ENCODE data around the gene PARD3. TPM values are rescaled to one million over a fixed set of nuclear protein-coding genes. Genes with fewer than 3 reads are reported as not detected.

Gene PARD3
- polyA plus RNA-seq, 5 donors: 38.0 to 53.5 (median 46.6) TPM

GRCh38 chr10:34223658-34224057, 591.4 kb downstream of the PARD3 start:
- DNase-seq: no peak

DNA sequence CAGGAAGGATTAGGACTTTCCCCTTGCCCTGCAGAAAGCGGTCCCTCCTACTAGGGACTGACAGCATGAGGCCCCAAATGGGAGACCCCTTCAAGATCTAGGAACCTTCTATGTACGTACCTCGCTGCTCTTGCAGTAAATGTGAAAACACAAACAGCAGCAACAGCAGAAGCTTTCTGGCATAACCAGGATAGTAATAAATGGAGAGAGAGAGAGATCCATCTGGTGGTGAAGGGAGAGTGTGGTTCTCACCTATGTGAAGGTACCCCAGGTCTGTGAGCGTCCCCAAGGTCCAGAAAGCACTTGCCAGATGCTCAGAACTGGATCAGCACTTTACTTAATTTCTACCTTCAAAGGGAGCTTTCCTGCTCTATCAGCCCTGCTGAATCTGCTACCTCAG, 592.7 kb downstream of the PARD3 start:
- no peak for DNase-seq

DNA sequence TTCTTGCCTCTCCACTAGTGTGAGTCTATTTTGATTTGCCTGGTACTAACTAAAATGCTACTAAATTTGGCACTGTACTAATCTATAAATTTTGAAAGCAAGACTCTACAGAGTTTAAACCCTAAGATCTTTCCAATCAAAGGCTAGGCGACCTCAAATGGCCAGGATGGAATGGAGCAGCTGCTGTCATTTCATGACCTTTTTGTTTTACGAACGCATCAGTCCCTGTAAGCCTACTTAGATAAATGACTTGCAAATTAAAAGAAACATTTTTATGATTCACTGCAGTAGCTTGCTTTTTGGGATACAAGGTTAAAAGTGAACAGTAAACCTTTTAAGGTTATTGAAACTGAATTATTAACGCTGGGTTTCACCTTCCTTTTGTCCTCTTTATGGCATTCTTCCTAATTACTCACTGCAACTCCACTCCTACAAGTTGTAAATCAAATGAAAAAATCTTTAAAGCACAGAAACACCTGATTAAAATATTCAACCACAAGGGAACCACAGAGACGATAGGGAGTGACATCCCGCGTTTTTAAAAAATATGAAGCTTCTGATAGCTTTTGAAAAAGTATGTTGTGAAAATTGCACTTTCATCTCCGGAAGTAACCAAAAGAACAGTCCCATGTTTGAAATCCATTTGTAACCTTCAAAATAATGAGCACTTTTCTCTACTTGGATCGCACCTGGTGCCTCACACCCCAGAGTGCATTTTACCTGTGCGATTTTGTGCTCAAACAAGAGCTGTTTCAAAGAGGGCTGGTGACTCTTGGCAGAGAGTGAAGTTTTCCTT, 595.1 kb downstream of the PARD3 start:
- no peak for DNase-seq

- no peak for DNase-seq
Observed at GRCh38 chr10:34217524-34217923, 597.6 kb downstream of the PARD3 start.

DNA sequence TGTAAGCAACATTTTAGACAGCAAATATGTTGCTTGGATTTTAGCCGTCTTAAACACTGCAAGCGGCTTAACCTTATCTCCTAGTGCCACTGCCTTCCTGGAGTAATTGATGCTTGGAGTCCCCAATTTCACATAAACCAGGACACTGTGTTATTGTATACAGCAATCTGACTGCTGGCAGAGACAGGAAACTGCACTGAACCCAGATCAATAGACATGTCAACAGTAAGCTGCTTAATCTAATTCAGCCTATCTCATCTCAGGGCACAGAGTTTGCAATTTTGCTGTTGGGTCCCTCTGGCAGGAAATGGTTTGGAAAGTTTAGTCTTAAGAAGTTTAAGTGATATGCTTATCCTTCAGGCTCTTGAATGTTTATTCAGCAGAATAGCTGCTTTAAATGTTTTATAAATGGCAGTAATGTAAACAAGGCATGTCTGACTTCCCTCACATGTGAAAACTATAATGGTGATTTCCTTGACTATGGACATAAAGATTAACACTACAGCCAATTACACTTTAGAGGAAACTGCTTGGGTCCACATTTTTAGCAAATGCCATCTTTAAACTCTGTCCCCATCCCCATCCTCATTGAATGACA, 598.6 kb downstream of the PARD3 start:
- DNase-seq: no peak

DNA sequence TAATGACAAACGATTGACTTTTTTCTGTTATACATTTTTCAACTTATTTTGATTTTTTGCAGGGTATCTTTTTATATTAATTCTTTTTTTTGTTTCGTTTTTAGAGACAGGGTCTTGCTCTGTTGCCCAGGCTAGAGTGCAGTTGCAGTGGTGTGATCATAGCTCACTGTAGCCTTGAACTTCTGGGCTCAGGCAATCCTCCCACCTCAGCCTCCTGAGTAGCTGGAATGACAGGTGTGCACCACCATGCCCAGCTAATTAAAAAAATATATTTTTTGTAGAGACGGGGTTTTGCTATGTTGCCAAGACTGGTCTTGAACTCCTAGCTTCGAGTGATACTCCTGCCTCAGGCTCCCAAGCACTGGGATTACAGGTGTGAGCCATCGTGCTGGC, 601.3 kb downstream of the PARD3 start:
- no peak for DNase-seq

DNA sequence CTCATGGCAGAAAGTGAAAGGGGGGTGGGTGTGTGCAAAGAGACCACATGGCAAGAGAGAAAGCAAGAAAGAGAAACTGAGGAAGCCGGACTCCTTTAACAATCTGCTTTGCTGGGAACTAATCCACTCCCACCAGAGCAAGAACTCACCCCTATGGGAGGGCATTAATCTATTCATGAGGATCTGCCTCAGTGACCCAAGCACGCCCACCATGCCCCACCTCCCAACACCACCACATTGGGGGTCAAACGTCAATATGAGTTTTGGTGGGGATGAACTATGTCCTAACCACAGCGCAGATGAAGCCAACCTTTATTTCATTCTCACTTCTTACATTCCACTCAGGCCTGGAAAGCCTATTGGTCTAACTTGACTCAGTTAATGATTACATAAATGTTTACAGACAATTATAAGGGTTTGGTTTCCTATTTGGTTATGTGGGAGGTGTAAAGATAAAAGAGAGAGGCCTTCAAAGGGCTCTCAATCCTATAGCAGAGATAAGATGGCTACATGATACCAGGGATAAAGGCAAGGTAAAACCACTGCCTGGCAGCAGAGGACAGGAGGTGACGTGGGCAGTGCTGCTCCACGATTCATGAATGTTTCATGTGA, 601.8 kb downstream of the PARD3 start:
- DNase-seq: no peak

DNA sequence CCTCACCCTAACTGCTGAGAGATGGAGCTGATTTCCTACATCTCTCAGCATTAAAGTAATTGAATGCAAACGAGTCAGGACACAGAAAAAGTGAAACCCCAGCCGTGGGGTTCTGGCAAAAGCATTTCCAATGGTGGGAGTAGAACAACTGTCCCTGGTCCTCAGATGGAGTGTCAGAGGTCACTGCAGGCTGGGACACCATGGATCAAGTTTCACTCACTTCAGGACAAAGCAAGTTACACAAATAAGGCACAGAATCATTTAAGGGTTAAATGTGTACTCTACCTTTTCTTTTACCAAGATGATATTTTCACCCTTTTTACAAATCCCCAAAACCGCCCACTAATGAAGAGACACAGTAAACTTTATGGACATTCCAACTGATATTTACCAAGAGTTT, 607.8 kb downstream of the PARD3 start:
- DNase-seq: no peak

DNA sequence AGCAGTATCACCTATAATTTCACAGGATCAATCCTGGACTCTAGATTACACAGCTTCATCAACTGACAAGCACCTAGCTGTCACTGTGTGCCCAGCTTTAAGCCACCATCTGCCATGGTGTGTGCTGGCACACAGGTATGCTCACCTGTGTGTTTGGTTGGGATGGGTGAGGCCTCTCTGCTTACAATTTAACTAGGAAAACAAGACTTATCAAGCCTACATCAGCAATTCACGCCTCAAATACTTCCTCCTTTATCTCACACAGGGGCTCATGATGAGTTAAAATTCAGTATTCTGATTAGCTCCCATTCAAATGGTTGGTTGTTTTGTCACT, 608.2 kb downstream of the PARD3 start:
- DNase-seq: no peak

DNA sequence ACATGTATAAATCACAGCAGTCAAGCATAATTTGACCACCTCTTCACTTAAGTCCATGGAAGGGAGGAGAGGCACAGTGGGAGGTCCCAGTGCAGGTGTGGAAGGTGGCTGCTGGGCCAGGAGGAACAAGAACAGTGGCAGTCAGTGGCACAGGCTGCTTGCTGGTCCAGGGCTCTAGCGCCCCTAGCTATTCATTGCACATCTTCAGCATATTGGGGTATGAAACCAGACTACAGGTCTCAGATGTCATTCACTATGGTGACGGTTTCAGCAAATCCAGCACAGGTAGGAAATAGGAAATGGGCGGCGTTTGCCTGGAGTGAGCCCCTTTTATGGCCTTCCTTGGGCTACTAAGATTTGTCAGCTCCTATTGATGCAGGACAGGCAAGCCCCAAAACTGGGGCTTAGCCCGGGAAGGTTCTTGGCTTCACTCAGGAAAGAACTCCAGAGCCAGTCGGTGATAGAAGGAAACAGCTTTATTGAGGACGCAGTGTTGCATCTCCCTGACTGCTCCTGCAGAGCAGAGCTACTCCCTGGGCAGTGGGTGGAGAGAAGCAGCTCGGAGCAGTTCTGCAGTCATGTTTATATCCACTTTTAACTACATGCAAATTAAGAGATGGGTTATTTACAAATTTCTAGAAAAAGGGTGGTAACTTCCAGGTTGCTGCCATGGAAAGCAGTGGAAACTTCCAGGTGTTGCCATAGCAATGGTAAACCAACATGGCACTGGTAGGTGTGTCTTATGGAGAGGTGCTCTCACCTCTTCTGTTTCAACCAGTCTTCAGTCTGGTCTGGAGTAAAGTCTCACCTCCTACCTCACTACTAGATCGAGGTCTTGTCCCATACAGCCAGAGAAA, 608.8 kb downstream of the PARD3 start:
- DNase-seq: no peak

GRCh38 chr10:34205452-34205851, 609.6 kb downstream of the PARD3 start:
- no peak for DNase-seq

- no peak for DNase-seq
Observed at GRCh38 chr10:34203966-34204630, 611.0 kb downstream of the PARD3 start.

GRCh38 chr10:34200355-34200901, 614.7 kb downstream of the PARD3 start:
- peak; percentile 68 to 78 for DNase-seq

- no peak for DNase-seq
Observed at GRCh38 chr10:34198953-34199352, 616.1 kb downstream of the PARD3 start.

- no peak for DNase-seq
Observed at GRCh38 chr10:34196058-34196433, 619.0 kb downstream of the PARD3 start.

DNA sequence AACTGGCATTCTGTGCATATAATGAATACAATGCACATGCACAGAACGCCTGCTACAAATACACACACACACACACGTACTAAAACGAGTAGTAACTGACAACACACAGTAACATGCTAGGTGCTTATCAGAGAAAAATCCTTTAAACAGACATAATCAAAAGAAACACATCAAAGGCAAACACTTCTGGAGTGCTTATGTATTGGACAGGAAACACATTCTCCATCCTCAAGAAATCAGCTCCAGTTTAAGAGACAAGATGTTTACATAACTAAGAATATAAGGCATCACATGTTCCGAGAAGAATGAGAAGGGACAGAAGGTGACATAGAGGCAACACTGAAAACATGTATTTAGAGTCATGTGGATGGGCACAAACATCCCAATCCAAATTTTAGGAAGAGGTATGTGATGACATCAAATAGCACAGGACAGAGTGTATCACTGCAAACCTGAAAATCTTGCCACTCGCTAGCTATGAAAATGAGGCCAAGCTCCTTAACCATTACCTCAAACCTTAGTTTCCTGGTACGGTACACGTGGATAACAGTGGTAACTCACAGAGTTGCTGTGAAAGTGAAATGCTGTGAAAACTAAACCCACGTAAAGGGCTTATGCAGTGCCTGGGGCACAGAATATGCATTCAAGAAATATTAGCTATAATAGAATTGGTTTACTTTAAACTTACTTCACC, 619.6 kb downstream of the PARD3 start:
- no peak for DNase-seq

DNA sequence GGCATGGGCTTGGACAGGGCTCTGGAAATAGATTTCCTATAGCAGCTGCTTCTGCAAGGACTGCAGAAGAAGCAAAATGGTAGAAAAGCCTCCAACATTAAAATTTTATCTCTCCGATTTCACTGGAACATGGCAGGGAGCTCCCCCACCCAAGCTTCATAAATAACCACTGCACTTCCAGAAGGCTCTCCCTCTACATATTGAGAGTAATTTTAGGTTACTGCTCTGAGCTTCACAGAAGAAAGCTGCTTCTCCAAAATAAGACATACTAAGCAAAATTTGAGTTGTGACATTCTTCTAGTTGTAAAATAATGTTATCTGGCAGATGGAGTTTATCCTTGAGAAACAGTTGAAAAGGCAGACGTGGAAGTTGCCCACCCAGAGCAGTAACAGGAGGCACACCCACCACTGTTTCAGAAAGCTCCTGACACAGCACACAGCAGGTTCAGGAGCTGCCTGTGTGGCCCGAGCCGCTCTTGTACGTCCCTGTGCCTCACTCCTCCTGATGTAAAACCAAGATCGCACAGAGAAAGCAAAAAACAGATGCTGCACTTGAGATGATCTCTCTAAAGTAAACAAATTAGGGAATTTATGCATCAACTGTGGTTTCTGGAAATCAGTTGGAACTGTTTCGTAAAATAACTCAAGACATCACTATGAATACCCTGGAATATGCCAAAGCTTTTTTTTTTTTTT, 621.0 kb downstream of the PARD3 start:
- DNase-seq: peak in 1 of 2 donors; percentile 57

DNA sequence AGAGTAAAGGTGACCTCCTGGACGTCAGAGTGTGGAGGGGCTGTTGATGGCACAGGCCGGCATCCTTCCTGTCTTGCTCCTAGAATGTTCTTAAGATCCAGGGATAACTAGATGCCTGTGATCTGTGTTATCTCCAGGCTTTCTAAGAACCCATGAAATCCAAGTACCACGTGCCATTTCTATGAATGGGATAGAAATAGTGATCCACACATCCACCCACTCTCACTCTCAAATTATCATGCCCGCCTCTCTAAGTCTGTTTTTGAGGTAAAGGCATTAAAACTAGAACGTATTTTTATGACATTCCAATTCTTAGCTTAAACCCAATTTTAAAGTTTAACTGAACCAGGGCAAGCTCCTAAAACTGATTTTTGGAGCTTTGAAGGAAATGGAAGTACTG, 622.5 kb downstream of the PARD3 start:
- no peak for DNase-seq

- DNase-seq: peak in 1 of 2 donors; percentile 60
Observed at GRCh38 chr10:34191406-34191805, 623.7 kb downstream of the PARD3 start.

DNA sequence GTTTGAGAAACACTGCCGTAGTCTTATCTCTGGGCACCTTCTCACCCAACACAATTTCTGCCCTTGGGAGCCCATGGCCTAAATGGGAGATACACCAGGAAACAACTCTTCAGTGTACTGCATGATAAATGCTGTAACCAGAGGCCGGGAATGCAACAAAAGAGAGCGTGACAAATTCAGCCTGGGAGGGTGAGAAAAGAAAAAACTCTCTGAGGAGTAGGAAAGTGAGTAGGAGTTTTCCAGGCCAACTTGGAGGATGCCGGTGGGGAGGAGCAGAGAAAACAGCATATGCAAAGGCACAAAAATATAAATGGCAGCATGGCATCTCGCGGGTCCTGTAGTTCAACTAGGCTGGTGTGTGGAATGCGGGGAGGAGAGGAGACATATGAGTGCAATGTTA, 624.5 kb downstream of the PARD3 start:
- DNase-seq: no peak
